ENCODE data around the gene CGNL1. TPM values are rescaled to one million over a fixed set of nuclear protein-coding genes. Genes with fewer than 3 reads are reported as not detected.

Gene CGNL1
- total RNA-seq, 1 donor from 2014 or later: 31.9 TPM

DNA sequence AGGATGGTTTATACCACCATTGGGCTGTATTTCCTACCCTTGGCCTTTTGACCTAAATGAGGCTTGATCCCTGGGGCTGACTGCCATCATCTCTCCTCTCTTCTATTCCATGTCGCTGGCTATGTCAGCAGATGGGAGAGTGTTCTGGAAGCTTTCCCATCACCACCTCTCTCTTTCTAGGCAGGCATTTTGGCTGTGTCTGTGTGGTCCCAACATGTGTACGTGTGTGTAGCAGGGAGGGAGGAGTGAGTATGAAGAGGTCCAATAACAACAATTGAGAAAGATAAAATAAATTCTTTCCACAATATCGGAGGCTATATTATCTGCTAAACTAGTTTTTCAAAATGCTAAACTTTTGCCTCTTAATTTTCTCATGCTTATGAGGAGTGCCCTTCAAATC is 34.1 kb downstream of the CGNL1 start:
- H3K9me3 ChIP-seq (replicated peaks): no peaks in the 10 kb centered on the region
- H3K27me3 ChIP-seq (ENCODE audit: low read depth): peaks cover 7% of the 10 kb centered on the region
- H3K36me3 ChIP-seq: no peaks in the 10 kb centered on the region
- DNase-seq: no peak
- TF ChIP-seq, protein P1, sequence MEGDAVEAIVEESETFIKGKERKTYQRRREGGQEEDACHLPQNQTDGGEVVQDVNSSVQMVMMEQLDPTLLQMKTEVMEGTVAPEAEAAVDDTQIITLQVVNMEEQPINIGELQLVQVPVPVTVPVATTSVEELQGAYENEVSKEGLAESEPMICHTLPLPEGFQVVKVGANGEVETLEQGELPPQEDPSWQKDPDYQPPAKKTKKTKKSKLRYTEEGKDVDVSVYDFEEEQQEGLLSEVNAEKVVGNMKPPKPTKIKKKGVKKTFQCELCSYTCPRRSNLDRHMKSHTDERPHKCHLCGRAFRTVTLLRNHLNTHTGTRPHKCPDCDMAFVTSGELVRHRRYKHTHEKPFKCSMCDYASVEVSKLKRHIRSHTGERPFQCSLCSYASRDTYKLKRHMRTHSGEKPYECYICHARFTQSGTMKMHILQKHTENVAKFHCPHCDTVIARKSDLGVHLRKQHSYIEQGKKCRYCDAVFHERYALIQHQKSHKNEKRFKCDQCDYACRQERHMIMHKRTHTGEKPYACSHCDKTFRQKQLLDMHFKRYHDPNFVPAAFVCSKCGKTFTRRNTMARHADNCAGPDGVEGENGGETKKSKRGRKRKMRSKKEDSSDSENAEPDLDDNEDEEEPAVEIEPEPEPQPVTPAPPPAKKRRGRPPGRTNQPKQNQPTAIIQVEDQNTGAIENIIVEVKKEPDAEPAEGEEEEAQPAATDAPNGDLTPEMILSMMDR (IDR thresholded peaks at IDR 0.05; ENCODE audit: borderline replicate concordance): no peak
- H3K4me1 ChIP-seq: peaks cover 20% of the 10 kb centered on the region
- peak overlapping the region; percentile 39 for H3K27ac ChIP-seq (replicated peaks)
- no peak overlapping the region for H3K4me3 ChIP-seq
- intact Hi-C loops (cut with micrococcal nuclease): no loop called here

DNA sequence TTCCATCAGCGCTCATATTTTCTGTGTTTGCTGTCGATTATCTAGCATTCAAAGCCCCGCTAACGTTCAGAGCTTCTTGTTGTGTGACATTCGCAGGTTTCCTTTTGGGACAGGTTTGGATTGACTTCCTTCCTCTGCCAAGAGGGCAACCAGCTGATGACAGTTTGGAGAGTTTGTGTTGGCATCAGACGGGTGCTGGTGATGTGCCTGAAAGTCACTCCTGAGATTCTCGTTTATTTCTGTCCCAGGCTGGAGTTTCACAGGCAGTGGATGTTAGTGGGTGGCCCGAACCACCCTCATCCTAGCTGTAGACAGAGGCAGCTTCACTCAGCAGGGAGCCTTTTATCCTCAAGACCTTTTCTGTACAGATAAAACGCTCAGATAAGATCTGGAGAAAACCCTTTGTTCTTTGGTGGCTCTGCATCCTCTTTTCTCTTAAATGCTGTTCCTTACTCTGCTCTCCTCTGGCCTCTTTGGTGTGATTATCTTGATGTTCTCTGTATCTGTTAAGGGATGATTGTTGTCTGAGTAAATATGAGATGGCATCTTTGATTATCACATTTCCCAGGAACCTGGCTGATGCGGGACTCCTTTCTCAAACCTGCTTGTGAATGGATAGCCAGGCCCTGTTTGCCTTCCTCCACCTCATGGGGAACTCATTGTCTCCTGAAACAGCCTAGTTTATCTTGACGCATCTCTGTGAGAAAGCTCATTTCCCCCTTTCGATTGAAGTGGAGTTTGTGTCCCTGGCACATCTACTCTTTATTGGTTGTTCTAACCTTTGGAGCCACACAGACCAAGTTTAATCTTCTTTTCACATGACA is 35.9 kb downstream of the CGNL1 start:
- H3K27ac ChIP-seq (replicated peaks): peak overlapping the region; percentile 39
- peak; percentile 42 for DNase-seq
- no peak overlapping the region for H3K4me3 ChIP-seq
- intact Hi-C loops (cut with micrococcal nuclease): no loop called here
- peaks cover 24% of the 10 kb centered on the region for H3K4me1 ChIP-seq
- no peaks in the 10 kb centered on the region for H3K36me3 ChIP-seq
- no peaks in the 10 kb centered on the region for H3K27me3 ChIP-seq (ENCODE audit: low read depth)
- no peaks in the 10 kb centered on the region for H3K9me3 ChIP-seq (replicated peaks)
- TF ChIP-seq, protein P1 (IDR thresholded peaks at IDR 0.05; ENCODE audit: borderline replicate concordance): no peak

DNA sequence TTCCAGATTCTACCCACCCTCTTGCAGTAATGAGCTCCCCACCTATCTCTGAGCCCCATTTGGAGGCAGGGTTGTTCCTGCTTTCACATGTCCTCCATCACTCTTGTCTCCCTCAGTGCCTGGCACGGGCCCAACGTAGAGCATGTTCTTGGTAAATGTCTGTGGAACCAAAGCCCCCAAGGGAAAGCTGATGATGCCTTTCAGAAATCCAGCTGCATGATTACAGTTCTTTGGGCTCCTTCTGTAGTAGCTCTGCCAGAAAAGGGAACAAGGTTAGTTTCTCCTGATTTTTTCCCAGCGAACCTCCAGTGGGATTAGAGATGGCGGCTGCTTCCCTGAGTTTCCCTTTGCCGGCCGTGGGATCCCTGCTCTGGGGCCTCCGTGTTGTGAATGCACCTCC is 39.3 kb downstream of the CGNL1 start:
- H3K4me1 ChIP-seq: peaks cover 21% of the 10 kb centered on the region
- TF ChIP-seq, protein P1 (IDR thresholded peaks at IDR 0.05; ENCODE audit: borderline replicate concordance): no peak
- peak; percentile 84 for DNase-seq
- no peaks in the 10 kb centered on the region for H3K9me3 ChIP-seq (replicated peaks)
- H3K36me3 ChIP-seq: no peaks in the 10 kb centered on the region
- peak overlapping the region; percentile 60 for H3K27ac ChIP-seq (replicated peaks)
- H3K27me3 ChIP-seq (ENCODE audit: low read depth): no peaks in the 10 kb centered on the region
- H3K4me3 ChIP-seq: no peak overlapping the region
- intact Hi-C loops (cut with micrococcal nuclease): no loop called here

DNA sequence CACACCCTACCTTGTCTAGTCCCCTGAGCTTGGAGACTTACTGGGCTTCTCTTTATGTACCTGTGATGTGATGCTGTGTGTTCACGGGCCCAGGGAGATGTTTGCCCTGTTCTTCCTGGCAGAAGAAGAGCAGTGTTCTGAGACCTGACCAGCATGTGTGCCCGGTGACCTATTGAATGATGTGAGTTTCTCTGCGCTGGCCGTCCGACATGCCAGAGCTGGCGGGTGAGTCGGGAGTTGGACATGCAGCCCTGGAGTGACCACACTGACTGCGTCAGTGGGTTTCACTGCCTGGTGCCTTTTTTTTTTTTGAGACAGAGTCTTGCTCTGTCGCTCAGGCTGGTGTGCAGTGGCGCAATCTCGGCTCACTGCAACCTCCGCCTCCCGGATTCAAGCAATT is 42.3 kb downstream of the CGNL1 start:
- no peak overlapping the region for H3K4me3 ChIP-seq
- TF ChIP-seq, protein P1 (IDR thresholded peaks at IDR 0.05; ENCODE audit: borderline replicate concordance): no peak
- no peaks in the 10 kb centered on the region for H3K27me3 ChIP-seq (ENCODE audit: low read depth)
- H3K36me3 ChIP-seq: no peaks in the 10 kb centered on the region
- intact Hi-C loops (cut with micrococcal nuclease): no loop called here
- no peak overlapping the region for H3K27ac ChIP-seq (replicated peaks)
- DNase-seq: no peak
- no peaks in the 10 kb centered on the region for H3K9me3 ChIP-seq (replicated peaks)
- H3K4me1 ChIP-seq: peaks cover 8% of the 10 kb centered on the region

DNA sequence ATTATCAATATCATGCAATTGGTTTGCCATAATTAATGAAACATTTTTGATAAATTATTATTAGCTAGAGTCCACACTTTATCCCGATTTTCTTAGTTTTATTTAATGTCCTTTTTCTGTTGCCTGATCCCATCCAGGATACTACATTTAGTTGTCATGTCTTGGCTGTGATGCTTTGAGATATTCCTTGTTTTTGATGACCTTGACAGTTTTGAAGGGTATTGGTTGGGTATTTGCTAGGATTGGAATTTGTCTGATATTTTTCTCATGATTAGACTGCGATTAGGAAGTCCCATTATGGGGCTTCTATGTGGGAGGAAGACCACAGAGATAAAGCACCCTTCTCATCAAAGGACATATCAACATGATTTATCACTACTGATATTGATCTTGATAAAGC is 43.0 kb downstream of the CGNL1 start:
- Histone ChIP-seq H3K9me3 (replicated peaks) (no peaks in the 10 kb centered on the region), H3K27me3 (ENCODE audit: low read depth) (no peaks in the 10 kb centered on the region), H3K36me3 (no peaks in the 10 kb centered on the region), H3K4me1 (peaks cover 8% of the 10 kb centered on the region), H3K4me3 (no peak overlapping the region), H3K27ac (replicated peaks) (no peak overlapping the region)
- no peak for DNase-seq
- TF ChIP-seq, protein P1 (IDR thresholded peaks at IDR 0.05; ENCODE audit: borderline replicate concordance): no peak
- intact Hi-C loops (cut with micrococcal nuclease): no loop called here
